HG02884 (cell line): ENCODE measurements around the gene SGCE.
A peak's percentile ranks its signal among the peaks of the same experiment; 100 is the strongest.

Experiments used
- ATAC-seq: cut with Tn5 transposase; IDR thresholded peaks from one replicate; pipeline ENCODE4 v1.9.1; 2021; ENCODE audit warnings: mild to moderate bottlenecking, moderate library complexity; ENCODE audit not compliant: unreplicated experiment

The SGCE gene

DNA sequence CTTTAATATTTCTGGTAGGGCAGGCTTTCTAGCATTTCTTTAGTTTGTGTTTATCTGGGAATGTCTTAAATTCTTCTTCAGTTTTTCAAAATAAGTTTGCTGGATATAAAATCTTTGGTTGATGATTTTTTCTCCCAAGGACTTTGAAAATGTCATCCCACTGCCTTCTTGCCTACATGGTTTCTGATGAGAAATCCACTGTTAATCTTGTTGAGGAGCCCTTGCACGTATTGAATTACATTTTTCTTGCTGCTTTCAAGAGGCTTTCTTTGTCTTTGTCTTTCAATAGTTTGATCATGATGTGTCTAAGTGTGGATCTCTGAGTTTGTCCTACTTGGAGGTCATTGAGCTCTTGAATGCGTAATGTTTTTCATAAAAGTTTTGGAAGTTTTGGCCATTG is 80.3 kb downstream of the SGCE start:
- ATAC-seq, result no peak

DNA sequence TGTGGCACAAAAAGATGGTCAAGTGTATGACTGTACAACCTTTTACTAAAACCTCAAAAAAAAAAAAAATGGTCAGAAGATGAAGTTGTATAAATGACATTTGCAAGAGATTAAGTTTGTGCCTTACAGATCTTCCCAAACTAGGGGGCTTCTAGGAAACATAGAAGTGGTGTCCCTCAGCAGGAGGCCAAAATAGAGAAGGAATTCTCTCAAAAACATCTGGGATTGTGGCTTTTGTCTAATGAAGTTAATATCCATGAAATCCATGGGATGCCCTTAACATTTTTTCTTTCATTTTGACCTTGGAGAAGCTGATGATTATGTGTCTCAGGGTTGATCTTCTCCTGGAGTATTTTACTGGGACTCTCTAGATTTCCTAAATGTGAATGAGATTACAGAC is 84.1 kb downstream of the SGCE start:
- no peak for ATAC-seq

DNA sequence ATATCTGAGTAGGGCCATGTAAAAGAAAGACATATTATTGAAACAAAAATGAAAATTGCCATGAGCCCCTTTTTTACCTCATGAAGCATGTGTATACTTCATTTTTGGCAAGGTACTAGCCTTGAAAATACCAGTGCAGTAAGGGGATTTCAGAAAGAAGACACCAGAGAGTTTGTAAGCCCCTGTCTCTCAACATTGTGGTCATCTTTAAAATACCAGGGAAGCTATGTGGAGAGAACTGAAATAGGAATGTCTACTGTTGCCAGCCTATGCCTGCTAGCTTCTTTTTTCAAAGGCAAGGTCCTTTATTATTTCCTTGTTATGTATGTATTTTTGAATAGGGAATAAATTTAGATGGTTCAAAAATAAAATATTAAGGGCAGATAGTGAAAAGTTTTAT is 88.5 kb downstream of the SGCE start:
- no peak for ATAC-seq

DNA sequence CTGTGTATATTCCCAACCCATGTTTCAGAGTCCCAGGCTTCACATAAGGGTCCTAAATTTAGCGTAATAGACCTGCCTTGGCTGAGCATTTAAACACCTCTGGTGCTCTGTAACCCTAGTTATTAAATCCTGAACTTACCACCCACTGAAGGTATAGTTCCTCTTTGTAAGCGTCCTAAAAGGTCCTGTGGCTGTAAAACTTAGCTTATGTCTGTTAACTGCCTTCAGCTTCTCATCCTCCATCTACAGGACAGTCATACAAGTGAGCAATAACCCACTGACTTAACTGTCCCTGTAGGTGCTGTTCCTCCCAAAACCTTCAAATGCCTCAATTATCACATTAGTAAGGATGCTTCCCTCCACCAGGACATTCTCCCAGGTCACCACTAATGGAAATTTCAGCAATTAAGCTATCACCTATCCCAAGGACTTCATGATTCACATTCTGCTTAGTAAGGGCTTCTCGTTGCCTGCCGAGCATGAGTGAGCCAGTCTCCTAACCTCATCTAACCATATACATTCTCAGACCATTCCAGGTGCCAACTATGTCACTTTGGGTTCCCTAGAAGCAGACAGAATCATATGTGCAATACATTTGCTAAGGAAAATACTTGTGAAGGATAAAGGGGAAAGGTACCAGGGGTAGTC is 90.6 kb downstream of the SGCE start:
- no peak for ATAC-seq

DNA sequence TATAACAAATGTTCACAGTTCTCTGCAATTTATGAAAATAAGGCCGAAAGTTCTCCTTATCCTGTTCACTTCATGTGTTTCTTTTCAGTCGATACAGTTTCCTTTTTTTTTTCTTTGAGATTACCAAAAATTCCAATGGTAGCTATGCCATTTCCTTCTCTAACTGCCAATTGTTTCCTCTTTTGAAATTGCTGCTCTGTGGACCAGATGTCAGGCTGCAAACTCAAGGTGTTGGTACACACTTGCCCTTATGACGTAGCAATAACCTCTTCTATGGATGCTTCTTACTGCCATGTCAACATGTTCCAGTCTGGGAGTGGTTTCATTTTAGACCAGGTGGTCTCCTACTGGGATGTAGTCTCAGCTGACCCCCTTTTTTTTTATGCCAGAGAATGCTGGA is 93.4 kb downstream of the SGCE start:
- ATAC-seq, result no peak

DNA sequence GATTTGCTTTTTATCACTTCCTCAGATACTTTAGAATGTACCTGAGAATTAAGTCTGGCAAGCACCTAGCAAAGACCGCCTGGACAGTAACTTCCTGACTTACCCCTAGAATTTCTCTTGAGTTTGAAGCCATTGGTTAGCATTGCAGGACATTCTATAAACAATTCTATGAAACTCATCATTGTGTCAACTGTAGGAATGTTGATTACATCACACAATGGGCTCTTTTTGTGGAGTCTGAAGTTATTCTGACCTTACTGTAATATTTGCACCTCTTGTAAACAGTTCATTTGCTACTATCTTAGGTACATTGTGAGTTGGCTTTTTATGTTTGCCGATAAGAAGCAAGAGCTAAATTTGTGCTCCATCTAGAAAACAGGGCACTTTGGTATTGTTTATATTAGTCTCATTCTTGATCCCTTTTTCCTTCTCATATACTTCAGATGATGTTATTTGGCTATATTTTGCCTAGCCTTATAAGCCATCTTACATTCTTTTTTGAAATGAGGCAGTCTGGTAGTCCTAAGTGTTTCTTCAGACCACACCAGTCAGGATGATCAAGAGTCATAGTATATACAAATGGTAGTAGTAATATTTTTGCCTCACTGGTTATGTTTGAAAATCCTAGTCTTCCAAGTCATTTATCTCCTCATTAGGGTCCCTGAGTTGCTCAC is 94.0 kb downstream of the SGCE start:
- ATAC-seq, result no peak

DNA sequence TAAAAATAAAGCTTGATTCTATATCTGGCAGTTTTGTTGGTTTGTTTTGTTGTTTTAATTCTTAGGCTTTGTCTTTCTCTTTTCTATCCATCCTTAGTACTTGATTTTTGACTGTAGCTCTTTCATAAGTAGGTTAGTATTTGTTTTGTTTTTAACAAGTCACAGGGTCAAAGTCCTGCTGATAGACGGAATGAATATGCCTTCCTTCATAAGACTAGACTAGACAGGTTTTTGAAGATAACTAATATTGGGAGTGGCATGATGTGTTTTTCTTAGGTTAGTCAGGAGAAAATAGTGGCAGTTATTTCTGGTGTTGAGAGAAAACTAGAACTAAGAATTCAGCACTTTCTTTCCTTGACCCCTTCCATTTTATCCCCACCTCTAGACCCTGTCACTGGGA is 96.0 kb downstream of the SGCE start:
- no peak for ATAC-seq

DNA sequence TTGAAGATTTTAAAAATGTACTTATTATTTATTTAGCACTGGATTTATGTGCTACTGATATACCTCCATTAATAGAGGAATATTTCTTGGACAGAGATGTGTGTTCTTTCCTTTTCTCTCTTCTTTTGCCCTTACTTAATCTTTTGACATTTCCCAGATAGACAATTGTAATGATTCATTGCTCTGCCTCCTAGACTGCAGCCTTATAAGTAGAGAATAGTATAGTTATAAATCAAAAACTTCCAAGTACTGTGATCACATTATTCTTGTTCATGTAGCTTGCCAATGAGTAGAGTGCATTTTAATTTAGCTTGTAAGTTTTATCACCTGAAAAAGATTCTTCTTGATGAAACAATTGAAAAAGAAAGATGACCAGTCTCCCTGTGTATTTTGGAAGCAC is 98.7 kb downstream of the SGCE start:
- ATAC-seq, result no peak

DNA sequence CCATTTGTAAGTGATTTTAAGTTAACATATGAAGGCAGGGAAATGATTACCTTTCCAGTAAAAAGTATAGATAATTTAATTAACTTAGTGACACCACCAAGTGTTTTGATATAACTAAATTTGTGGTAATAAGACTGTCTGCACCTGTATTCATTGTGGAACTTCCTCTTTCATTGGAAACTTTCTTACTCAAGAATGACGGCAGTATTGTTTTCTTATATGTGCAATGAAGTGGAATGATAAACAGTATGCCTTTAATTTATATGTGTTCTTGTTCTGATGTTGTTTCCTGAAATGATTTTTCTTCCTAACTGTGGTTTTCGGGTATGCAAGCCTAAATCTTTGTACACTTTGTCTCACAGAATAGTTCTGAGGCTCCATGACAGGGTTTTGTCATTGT is 99.9 kb downstream of the SGCE start:
- ATAC-seq, result peak; percentile 89

DNA sequence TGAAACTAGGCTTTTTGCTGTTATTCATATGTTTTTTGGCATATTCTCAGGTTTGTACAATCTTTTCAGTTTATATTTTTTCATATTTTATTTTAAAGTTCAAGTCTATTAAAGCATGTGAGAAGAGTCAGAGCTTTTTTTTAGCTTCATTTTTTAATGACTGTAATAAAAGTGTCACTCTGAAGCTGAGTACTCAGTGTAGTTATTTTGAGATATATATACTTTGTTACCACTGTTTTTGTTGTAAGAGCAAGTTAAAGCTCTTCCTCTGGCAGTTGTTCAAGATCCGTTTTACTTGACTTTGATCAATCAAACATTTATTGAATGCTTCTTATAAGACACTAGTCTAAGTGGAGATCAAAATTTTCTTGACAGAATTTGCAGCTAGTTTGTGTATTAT is 108.8 kb downstream of the SGCE start:
- ATAC-seq, result no peak

DNA sequence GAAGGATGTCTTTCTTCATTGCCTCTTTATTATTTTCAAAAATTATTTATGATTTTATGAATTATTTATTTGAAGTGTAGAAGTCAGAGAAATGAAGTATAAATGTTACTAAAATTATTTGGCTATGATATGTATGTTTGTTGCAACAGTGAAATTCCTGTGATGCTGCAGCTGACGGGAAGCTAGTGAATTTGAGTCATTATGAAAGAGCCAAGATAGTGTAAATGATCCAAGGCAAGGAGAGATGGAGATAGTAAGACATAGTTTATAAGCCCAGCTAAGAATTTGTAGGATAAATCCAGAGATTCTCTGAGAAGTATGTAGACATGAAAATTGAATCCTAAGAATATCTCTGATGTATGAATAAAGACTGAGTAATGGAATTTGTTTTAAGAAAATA is 115.5 kb downstream of the SGCE start:
- ATAC-seq, result no peak
